GM12892 (cell line): ENCODE measurements around the gene MMP24.

ENCODE experiments used
- POLR2A ChIP-seq: IDR thresholded peaks from 2 replicates; pipeline ENCODE4 v1.6.1; 2011; ENCODE audit warnings: low read depth, low read length, control low read depth
- POLR2AphosphoS5 ChIP-seq: IDR thresholded peaks from 2 replicates; pipeline ENCODE4 v1.6.1; 2011; ENCODE audit warnings: low read depth, low read length, control low read depth

DNA sequence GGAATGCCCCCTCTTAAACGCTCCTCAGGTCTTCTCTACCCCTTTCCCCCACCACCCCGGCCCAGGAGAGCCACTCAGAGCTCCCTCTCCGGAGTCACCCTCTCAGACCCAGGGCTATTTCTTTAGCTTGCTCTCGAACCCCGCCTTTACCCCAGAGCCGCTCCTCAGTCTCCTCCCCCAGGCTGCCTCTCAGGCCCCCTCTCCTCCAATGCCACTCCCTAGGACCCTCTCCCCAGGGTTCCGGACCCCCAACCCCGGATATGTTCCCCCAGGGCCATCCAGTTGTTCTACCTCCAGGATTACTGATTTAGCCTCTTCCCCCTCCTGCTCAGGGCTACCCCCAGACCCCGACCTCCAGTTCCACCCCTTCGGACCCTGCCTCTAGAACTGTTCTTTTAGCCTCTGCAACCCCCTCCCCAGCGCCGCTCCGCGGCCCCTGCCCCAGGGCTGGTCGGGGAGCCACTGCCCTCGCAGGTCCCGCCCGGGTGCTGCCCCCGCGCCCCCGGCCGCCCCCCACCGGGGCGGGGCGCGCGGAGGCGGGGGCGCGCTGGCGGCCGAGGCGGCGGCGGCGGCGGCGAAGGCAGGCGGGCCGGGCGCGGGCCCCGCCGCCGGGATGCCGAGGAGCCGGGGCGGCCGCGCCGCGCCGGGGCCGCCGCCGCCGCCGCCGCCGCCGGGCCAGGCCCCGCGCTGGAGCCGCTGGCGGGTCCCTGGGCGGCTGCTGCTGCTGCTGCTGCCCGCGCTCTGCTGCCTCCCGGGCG is at the start of gene MMP24:
- no peak for TF ChIP-seq POLR2AphosphoS5
- TF ChIP-seq POLR2A = no peak
